K562 (cell line): ENCODE measurements around the gene VPS35L.

Experiments used
- EP300 ChIP-seq: IDR thresholded peaks from 2 replicates; pipeline ENCODE4 v1.6.1; 2012; ENCODE audit warnings: low read length, improper control_type of control experiment
- KAT7 ChIP-seq: sonication (generic); formaldehyde crosslinking; IDR thresholded peaks from 2 replicates; pipeline ENCODE4 v1.8.0; 2022; ENCODE audit warnings: missing genetic modification reagents, mild to moderate bottlenecking, borderline replicate concordance
- MTF1 ChIP-seq: fragments of 250-450 bp; sonication (Bioruptor Pico); IDR thresholded peaks from 2 replicates; pipeline ENCODE4 v1.9.0; 2021; ENCODE audit warnings: moderate library complexity, mild to moderate bottlenecking, inconsistent platforms, borderline replicate concordance
- POLR2AphosphoS5 ChIP-seq: IDR thresholded peaks from 2 replicates; pipeline ENCODE4 v1.6.1; 2011; ENCODE audit warnings: mild to moderate bottlenecking, low read depth, low read length, moderate library complexity; ENCODE audit not compliant: control insufficient read depth, insufficient read depth
- SIN3A ChIP-seq, 2 experiments: fragments of 150-350 bp in 1 of 2; IDR thresholded peaks; 2 replicates each; pipeline ENCODE4 v1.6.1; 2011 to 2016; ENCODE audit warnings: borderline replicate concordance in 2 of 2, low read depth in 2 of 2, low read length in 2 of 2, mild to moderate bottlenecking in 2 of 2, moderate library complexity in 2 of 2; ENCODE audit not compliant: control insufficient read depth in 1 of 2
- XRCC3 ChIP-seq: fragments of 450-650 bp; IDR thresholded peaks from 2 replicates; pipeline ENCODE4 v1.6.1; 2017; ENCODE audit warnings: mild to moderate bottlenecking, moderate library complexity
- XRCC4 ChIP-seq: IDR thresholded peaks from one replicate; pipeline ENCODE4 v1.6.1; 2011; ENCODE audit not compliant: insufficient read depth, insufficient read length; ENCODE audit errors: extremely low read depth
- ZNF644 ChIP-seq: fragments of 200-800 bp; sonication (Bioruptor generic); IDR thresholded peaks from 2 replicates; pipeline ENCODE4 v1.6.1; 2016; ENCODE audit warnings: low read depth, missing genetic modification characterization, missing compliant biosample characterization
- TF ChIP-seq, protein P1 (sequence below), 2 experiments: fragments of 450-650 bp in 1 of 2; sonication (generic) in 1 of 2; formaldehyde crosslinking in 1 of 2; IDR thresholded peaks in 1 of 2; conservative IDR thresholded peaks in 1 of 2; 2 replicates each; pipeline versions ENCODE4 v1.6.1 to v1.8.1; 2016 to 2023; ENCODE audit warnings: mild to moderate bottlenecking in 2 of 2, moderate library complexity in 2 of 2, inconsistent platforms in 1 of 2, missing genetic modification reagents in 1 of 2
- TF ChIP-seq, protein P2 (sequence below), 2 experiments: IDR thresholded peaks in 1 of 2; conservative IDR thresholded peaks in 1 of 2; 2 replicates each; pipeline ENCODE4 v1.6.1; 2016; ENCODE audit warnings: low read depth in 2 of 2, mild to moderate bottlenecking in 1 of 2, missing compliant biosample characterization in 1 of 2, missing genetic modification characterization in 1 of 2, moderate library complexity in 1 of 2
- TF ChIP-seq, protein P3 (sequence below): sonication (generic); formaldehyde crosslinking; IDR thresholded peaks from 2 replicates; pipeline ENCODE4 v1.8.0; 2022; ENCODE audit warnings: missing genetic modification reagents, mild to moderate bottlenecking, borderline replicate concordance
- TF ChIP-seq, protein P4 (sequence below): sonication (generic); formaldehyde crosslinking; IDR thresholded peaks from 2 replicates; pipeline ENCODE4 v1.8.1; 2022; ENCODE audit warnings: missing genetic modification reagents

DNA sequence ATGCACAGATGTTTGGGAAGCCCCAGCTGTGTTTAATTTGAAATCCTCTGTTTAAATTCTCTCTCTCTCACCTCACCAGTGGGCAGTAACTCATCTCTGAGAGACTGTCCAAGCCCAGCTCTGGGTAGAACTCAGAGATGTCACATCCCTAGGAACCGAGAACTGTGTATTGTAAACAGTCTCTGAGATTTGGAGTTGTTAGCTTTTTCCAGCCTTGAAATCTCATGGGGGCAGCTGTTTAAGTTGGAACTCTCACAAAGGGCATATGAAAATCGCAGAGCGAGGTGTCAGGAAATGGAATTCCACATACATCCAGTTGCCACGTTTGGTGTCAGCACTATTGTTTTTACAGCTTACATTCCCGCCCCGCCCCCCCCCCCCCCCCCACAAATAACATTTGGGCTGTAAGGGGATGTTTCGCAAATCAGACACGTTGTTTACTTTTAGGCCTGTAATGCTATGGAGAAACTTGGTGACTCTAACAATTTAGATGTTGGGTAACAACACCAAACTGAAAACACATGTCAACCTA lies 34.3 kb downstream of the VPS35L start:
- TF ChIP-seq KAT7 (CRISPR knock-in tag) (no peak), EP300 (no peak), SIN3A (IDR thresholded peaks at IDR 0.05; ENCODE audit: borderline replicate concordance in 2 of 2, control insufficient read depth in 1 of 2, low read depth in 2 of 2, low read length in 2 of 2) (no peak), XRCC4 (no peak), POLR2AphosphoS5 (no peak), MTF1 (CRISPR knock-in tag) (no peak), ZNF644 (tag) (no peak), XRCC3 (no peak)
- TF ChIP-seq, protein P1, sequence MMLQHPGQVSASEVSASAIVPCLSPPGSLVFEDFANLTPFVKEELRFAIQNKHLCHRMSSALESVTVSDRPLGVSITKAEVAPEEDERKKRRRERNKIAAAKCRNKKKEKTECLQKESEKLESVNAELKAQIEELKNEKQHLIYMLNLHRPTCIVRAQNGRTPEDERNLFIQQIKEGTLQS (IDR thresholded peaks at IDR 0.05) = no peak
- TF ChIP-seq, protein P1 (CRISPR knock-in tag; conservative IDR thresholded peaks at IDR 0.05) = no peak
- TF ChIP-seq, protein P2, sequence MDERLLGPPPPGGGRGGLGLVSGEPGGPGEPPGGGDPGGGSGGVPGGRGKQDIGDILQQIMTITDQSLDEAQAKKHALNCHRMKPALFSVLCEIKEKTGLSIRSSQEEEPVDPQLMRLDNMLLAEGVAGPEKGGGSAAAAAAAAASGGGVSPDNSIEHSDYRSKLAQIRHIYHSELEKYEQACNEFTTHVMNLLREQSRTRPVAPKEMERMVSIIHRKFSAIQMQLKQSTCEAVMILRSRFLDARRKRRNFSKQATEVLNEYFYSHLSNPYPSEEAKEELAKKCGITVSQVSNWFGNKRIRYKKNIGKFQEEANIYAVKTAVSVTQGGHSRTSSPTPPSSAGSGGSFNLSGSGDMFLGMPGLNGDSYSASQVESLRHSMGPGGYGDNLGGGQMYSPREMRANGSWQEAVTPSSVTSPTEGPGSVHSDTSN (CRISPR knock-in tag; IDR thresholded peaks at IDR 0.05; ENCODE audit: low read depth) = no peak
- TF ChIP-seq, protein P2 (tag; conservative IDR thresholded peaks at IDR 0.05; ENCODE audit: low read depth) = no peak
- TF ChIP-seq, protein P3, sequence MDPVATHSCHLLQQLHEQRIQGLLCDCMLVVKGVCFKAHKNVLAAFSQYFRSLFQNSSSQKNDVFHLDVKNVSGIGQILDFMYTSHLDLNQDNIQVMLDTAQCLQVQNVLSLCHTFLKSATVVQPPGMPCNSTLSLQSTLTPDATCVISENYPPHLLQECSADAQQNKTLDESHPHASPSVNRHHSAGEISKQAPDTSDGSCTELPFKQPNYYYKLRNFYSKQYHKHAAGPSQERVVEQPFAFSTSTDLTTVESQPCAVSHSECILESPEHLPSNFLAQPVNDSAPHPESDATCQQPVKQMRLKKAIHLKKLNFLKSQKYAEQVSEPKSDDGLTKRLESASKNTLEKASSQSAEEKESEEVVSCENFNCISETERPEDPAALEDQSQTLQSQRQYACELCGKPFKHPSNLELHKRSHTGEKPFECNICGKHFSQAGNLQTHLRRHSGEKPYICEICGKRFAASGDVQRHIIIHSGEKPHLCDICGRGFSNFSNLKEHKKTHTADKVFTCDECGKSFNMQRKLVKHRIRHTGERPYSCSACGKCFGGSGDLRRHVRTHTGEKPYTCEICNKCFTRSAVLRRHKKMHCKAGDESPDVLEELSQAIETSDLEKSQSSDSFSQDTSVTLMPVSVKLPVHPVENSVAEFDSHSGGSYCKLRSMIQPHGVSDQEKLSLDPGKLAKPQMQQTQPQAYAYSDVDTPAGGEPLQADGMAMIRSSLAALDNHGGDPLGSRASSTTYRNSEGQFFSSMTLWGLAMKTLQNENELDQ (CRISPR knock-in tag) = no peak
- TF ChIP-seq, protein P4, sequence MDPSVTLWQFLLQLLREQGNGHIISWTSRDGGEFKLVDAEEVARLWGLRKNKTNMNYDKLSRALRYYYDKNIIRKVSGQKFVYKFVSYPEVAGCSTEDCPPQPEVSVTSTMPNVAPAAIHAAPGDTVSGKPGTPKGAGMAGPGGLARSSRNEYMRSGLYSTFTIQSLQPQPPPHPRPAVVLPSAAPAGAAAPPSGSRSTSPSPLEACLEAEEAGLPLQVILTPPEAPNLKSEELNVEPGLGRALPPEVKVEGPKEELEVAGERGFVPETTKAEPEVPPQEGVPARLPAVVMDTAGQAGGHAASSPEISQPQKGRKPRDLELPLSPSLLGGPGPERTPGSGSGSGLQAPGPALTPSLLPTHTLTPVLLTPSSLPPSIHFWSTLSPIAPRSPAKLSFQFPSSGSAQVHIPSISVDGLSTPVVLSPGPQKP (CRISPR knock-in tag) = no peak
